Transverse colon (tissue), 4 donors: ENCODE measurements around the gene NPM3. TPM values are rescaled to one million over a fixed set of nuclear protein-coding genes. Genes with fewer than 3 reads are reported as not detected.

ENCODE experiments used
- DNase-seq: peaks from one replicate; pipeline ENCODE4 v3.0.0-alpha.2; 2019
- H3K27ac ChIP-seq, 4 donors: fragments of 200-600 bp; sonication (generic); 2 replicates each; pipeline ENCODE4 v1.5.1; 2016 to 2018; ENCODE audit warnings: inconsistent platforms in 4 of 4
- H3K27me3 ChIP-seq: fragments of 200-600 bp; sonication (generic); 2 replicates; pipeline ENCODE4 v1.5.1; 2017; ENCODE audit warnings: inconsistent platforms
- H3K36me3 ChIP-seq, 4 donors: fragments of 200-600 bp; sonication (generic); 2 replicates each; pipeline ENCODE4 v1.5.1; 2017 to 2019; ENCODE audit warnings: inconsistent platforms in 4 of 4
- H3K4me1 ChIP-seq, 4 donors: fragments of 200-600 bp; sonication (generic); 2 replicates each; pipeline ENCODE4 v1.5.1; 2017 to 2020; ENCODE audit warnings: inconsistent platforms in 4 of 4
- H3K4me3 ChIP-seq, 4 donors: fragments of 200-600 bp; sonication (generic); 1 replicate in 1 of 4; 2 replicates in 3 of 4; pipeline versions ENCODE4 v1.5.1 to v1.6.1; 2017 to 2019; ENCODE audit warnings: inconsistent platforms in 4 of 4
- H3K9me3 ChIP-seq, 2 donors: fragments of 200-600 bp; sonication (generic); 2 replicates each; pipeline ENCODE4 v1.5.1; 2017 to 2019; ENCODE audit warnings: inconsistent platforms in 2 of 2
- CTCF ChIP-seq, 5 experiments: fragments of 200-600 bp in 3 of 5; fragments of 450-650 bp in 2 of 5; sonication (generic) in 3 of 5; IDR thresholded peaks; 1 replicate in 2 of 5; 2 replicates in 3 of 5; pipeline ENCODE4 v1.5.1; 2016 to 2017; ENCODE audit warnings: antibody characterized with exemption in 5 of 5, inconsistent platforms in 3 of 5, mild to moderate bottlenecking in 2 of 5, moderate library complexity in 1 of 5
- EP300 ChIP-seq: sonication (generic); formaldehyde crosslinking; IDR thresholded peaks from one replicate; pipeline ENCODE4 v1.6.1; 2017; ENCODE audit warnings: antibody characterized with exemption, low read depth
- POLR2A ChIP-seq: fragments of 450-650 bp; IDR thresholded peaks from one replicate; pipeline ENCODE4 v1.6.1; 2016; ENCODE audit warnings: antibody characterized with exemption, mild to moderate bottlenecking, moderate library complexity
- POLR2AphosphoS5 ChIP-seq, 3 donors: sonication (generic); formaldehyde crosslinking; IDR thresholded peaks; one replicate each; pipeline ENCODE4 v1.6.1; 2016; ENCODE audit warnings: antibody characterized with exemption in 3 of 3
- WGBS, 2 donors: methylation state at CpG; one replicate each; pipeline ENCODE4 v1.1.5; 2018; ENCODE audit warnings: low coverage in 1 of 2; 5-methylcytosine and 5-hydroxymethylcytosine counted together
- in situ Hi-C, 4 donors: fragments of 200-750 bp; cut with MboI; loops; one replicate each; pipeline versions ENCODE4 v1.15.0 to v1.15.1; 2017; ENCODE audit warnings: low sequenced_read_pairs in 3 of 4, low pct_ligation_motif_present in 1 of 4, low pct_unique_long_range_greater_than_20kb in 1 of 4
- intact Hi-C: fragments of 100-400 bp; cut with DNase I; formaldehyde crosslinking; loops from one replicate; pipeline ENCODE4 v1.15.1; 2023; ENCODE audit warnings: low total_unique reads
- total RNA-seq, 4 donors: library from RNA; depleted of rRNA; stranded (reverse); fragments of >200 nt; gene quantifications; one replicate each; pipeline ENCODE4 v1.1.0, GENCODE V29; 2016

Gene NPM3
- total RNA-seq, 4 donors from 2014 or later, result 8.2 to 18.7 (median 12.7) TPM

GRCh38 chr10:101818119-101818871 lies 35.0 kb upstream of the NPM3 start, which contains the start of gene OGA:
Gene OGA (minus strand): TSS chr10:101818444. CDS start chr10:101818022, 422 bp downstream.
- DNase-seq, result peak; percentile 98
- in situ Hi-C loops, result no loop called here
- Histone ChIP-seq H3K27ac (peak within 1 kb of the TSS; percentile 96 to 99 (median 98)), H3K27me3 (no peaks in the 10 kb centered on the region), H3K4me3 (peak within 1 kb of the TSS; percentile 86 to 98 (median 91)), H3K36me3 (peaks cover 0 to 2% (median 0%) of the 10 kb centered on the region in 4 donors), H3K4me1 (peaks cover 2 to 41% (median 36%) of the 10 kb centered on the region in 4 donors), H3K9me3 (no peaks in the 10 kb centered on the region)
- intact Hi-C loops, result no loop called here
- no peak for TF ChIP-seq CTCF (IDR thresholded peaks at IDR 0.05)
- peak; percentile 37 for TF ChIP-seq EP300
- TF ChIP-seq POLR2AphosphoS5 (IDR thresholded peaks at IDR 0.05), result peak; percentile 98 to 99 (median 99)
- TF ChIP-seq POLR2A, result peak; percentile 97
- 0 to 2% methylated on average over 7 to 47 of the region's 47 CpGs for WGBS, 2 donors

GRCh38 chr10:101817337-101818118 lies 34.3 kb upstream of the NPM3 start:
- in situ Hi-C loops, result no loop called here
- H3K27me3 ChIP-seq, result no peaks in the 10 kb centered on the region
- H3K9me3 ChIP-seq, result no peaks in the 10 kb centered on the region
- H3K4me1 ChIP-seq, result peaks cover 2 to 49% (median 42%) of the 10 kb centered on the region in 4 donors
- WGBS, 2 donors, result 0% methylated on average over 10 to 38 of the region's 44 CpGs
- peak overlapping the region; percentile 96 to 99 (median 98) for H3K27ac ChIP-seq
- H3K36me3 ChIP-seq, result peaks cover 0 to 9% (median 0%) of the 10 kb centered on the region in 4 donors
- peak; percentile 59 for TF ChIP-seq POLR2A
- peak; percentile 69 to 85 (median 76) for TF ChIP-seq POLR2AphosphoS5 (IDR thresholded peaks at IDR 0.05)
- no peak for TF ChIP-seq EP300
- TF ChIP-seq CTCF (IDR thresholded peaks at IDR 0.05), result no peak
- peak; percentile 91 for DNase-seq
- peak overlapping the region; percentile 86 to 98 (median 91) for H3K4me3 ChIP-seq
- intact Hi-C loops, result no loop called here

GRCh38 chr10:101816913-101817336 lies 33.7 kb upstream of the NPM3 start:
- H3K4me1 ChIP-seq, result peaks cover 2 to 50% (median 45%) of the 10 kb centered on the region in 4 donors
- peak overlapping the region; percentile 96 to 99 (median 98) for H3K27ac ChIP-seq
- in situ Hi-C loops (no loop called here), intact Hi-C loops (no loop called here)
- no peak for TF ChIP-seq POLR2AphosphoS5 (IDR thresholded peaks at IDR 0.05)
- TF ChIP-seq EP300, result no peak
- TF ChIP-seq POLR2A, result no peak
- TF ChIP-seq CTCF (IDR thresholded peaks at IDR 0.05), result no peak
- no peaks in the 10 kb centered on the region for H3K9me3 ChIP-seq
- H3K27me3 ChIP-seq, result no peaks in the 10 kb centered on the region
- WGBS, 2 donors, result 0 to 1% methylated on average over 6 to 14 of the region's 14 CpGs
- H3K4me3 ChIP-seq, result peak overlapping the region; percentile 86 to 98 (median 91)
- H3K36me3 ChIP-seq, result peaks cover 0 to 14% (median 2%) of the 10 kb centered on the region in 4 donors
- no peak for DNase-seq

- 0 to 1% methylated on average over 5 of the region's 5 CpGs for WGBS, 2 donors
- Histone ChIP-seq H3K4me1 (peaks cover 2 to 52% (median 45%) of the 10 kb centered on the region in 4 donors), H3K27ac (peak overlapping the region; percentile 96 to 99 (median 98)), H3K9me3 (no peaks in the 10 kb centered on the region), H3K4me3 (peak overlapping the region; percentile 86 to 98 (median 91)), H3K36me3 (peaks cover 0 to 20% (median 3%) of the 10 kb centered on the region in 4 donors), H3K27me3 (no peaks in the 10 kb centered on the region)
- no peak for TF ChIP-seq EP300
- TF ChIP-seq POLR2AphosphoS5 (IDR thresholded peaks at IDR 0.05), result no peak
- TF ChIP-seq POLR2A, result no peak
- no peak for TF ChIP-seq CTCF (IDR thresholded peaks at IDR 0.05)
- intact Hi-C loops (no loop called here), in situ Hi-C loops (no loop called here)
- no peak for DNase-seq
These were observed 33.1 kb upstream of the NPM3 start for GRCh38 chr10:101816376-101816775.
